HG02798 (cell line): ENCODE data around the gene COL8A2.

Experiments
- ATAC-seq: cut with Tn5 transposase; IDR thresholded peaks from one replicate; pipeline ENCODE4 v1.9.1; 2021; ENCODE audit warnings: mild to moderate bottlenecking; ENCODE audit not compliant: unreplicated experiment, poor library complexity

Gene COL8A2

GRCh38 chr1:36093226-36093625, 31.8 kb downstream of the COL8A2 start:
- no peak for ATAC-seq

GRCh38 chr1:36092798-36093185, 32.2 kb downstream of the COL8A2 start:
- ATAC-seq, result no peak

- ATAC-seq, result no peak
Measured at GRCh38 chr1:36092166-36092797, 32.7 kb downstream of the COL8A2 start.

GRCh38 chr1:36091698-36092097, 33.3 kb downstream of the COL8A2 start:
- ATAC-seq, result no peak

GRCh38 chr1:36091141-36091540, 33.9 kb downstream of the COL8A2 start:
- no peak for ATAC-seq

- no peak for ATAC-seq
Measured at GRCh38 chr1:36089393-36090121, 35.5 kb downstream of the COL8A2 start.

GRCh38 chr1:36088577-36089392, 36.2 kb downstream of the COL8A2 start, which contains the start of gene ADPRS:
Gene ADPRS (plus strand): TSS chr1:36088892. CDS start chr1:36088905, 13 bp downstream.
- ATAC-seq, result peak; percentile 83

- no peak for ATAC-seq
Measured at GRCh38 chr1:36088265-36088576, 36.8 kb downstream of the COL8A2 start.

GRCh38 chr1:36087233-36088123, 37.5 kb downstream of the COL8A2 start:
- ATAC-seq, result no peak

GRCh38 chr1:36086529-36087232, 38.3 kb downstream of the COL8A2 start:
- ATAC-seq, result no peak

- no peak for ATAC-seq
Measured at GRCh38 chr1:36085686-36086526, 39.1 kb downstream of the COL8A2 start.

- no peak for ATAC-seq
Measured at GRCh38 chr1:36085126-36085525, 39.9 kb downstream of the COL8A2 start.

GRCh38 chr1:36084497-36085115, 40.4 kb downstream of the COL8A2 start:
- ATAC-seq, result no peak

GRCh38 chr1:36083635-36084496, 41.2 kb downstream of the COL8A2 start, which contains the start of gene TEKT2:
Gene TEKT2 (plus strand): TSS chr1:36084094. CDS start chr1:36084922, 828 bp downstream.
- ATAC-seq, result no peak

GRCh38 chr1:36083219-36083618, 41.8 kb downstream of the COL8A2 start:
- no peak for ATAC-seq

- ATAC-seq, result no peak
Measured at GRCh38 chr1:36081926-36082485, 43.0 kb downstream of the COL8A2 start.

GRCh38 chr1:36080801-36081200, 44.2 kb downstream of the COL8A2 start:
- ATAC-seq, result no peak
